Bronchial epithelial cell (primary cell): ENCODE measurements around the gene ASB15. TPM values are rescaled to one million over a fixed set of nuclear protein-coding genes. Genes with fewer than 3 reads are reported as not detected.
A peak's percentile ranks its signal among the peaks of the same experiment; 100 is the strongest.

Experiments
- DNase-seq: peaks from one replicate; pipeline ENCODE4 v3.0.0-alpha.2; 2010; ENCODE audit warnings: low read depth
- FAIRE-seq: peaks from 2 replicates; lab custom pipeline; 2011; peaks lifted over from hg19 to GRCh38; lab: Jason Lieb, UNC
- H3K27me3 ChIP-seq: 2 replicates; pipeline ENCODE4 v1.5.1; 2011; ENCODE audit warnings: low read length; ENCODE audit not compliant: control insufficient read depth, insufficient read depth
- H3K36me3 ChIP-seq: 2 replicates; pipeline ENCODE4 v1.5.1; 2011; ENCODE audit warnings: low read length; ENCODE audit not compliant: control insufficient read depth, insufficient read depth
- H3K4me3 ChIP-seq: 2 replicates; pipeline ENCODE4 v1.5.1; 2011; ENCODE audit warnings: mild to moderate bottlenecking, low read depth, low read length, control low read depth
- total RNA-seq: library from RNA; depleted of rRNA; stranded (reverse); fragments of >200 nt; gene quantifications from 2 replicates; pipeline ENCODE4 v1.2.1, GENCODE V29; 2014
- TF ChIP-seq, protein P1 (sequence below): IDR thresholded peaks from 2 replicates; pipeline ENCODE4 v1.5.1; 2011; ENCODE audit warnings: mild to moderate bottlenecking, moderate library complexity, low read length, control low read depth, inconsistent platforms; ENCODE audit not compliant: insufficient read depth, severe bottlenecking

ASB15 gene
- total RNA-seq, 1 donor from 2014 or later, result not detected

DNA sequence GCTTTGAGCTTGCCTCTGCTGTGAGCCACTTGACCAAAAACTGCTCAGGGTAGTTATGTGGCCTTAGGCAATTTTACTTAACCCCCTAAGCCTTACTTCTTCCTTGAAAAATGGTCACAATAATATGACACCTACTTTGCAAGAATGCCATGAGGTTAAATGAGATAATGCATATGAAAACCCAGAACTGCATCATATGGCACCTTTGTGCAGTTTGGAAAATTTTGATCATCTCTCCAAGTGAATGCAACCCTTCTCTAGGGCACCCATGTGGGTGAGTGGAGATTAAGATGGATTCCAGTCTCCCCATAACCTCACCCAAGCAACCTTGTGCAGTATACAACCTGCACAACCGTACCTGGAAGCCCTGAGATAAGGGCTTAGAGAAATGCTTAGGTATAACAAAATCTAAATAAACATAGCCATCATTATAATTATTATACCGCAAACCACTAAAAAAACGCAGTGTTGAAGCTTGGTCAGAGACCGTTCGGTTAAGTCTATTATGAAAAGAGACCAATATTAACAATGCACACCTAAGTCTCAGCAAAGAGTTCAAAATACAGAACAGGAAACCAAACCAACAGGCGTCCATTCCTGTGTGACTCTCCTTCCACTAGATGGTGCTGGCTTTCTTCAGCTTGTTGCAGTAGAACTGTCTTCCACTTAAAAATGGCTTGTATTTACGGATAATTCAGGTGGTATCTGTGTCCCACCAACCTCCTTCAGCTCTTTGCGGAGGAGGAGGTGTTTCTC, 21.0 kb upstream of the ASB15 start:
- TF ChIP-seq, protein P1, sequence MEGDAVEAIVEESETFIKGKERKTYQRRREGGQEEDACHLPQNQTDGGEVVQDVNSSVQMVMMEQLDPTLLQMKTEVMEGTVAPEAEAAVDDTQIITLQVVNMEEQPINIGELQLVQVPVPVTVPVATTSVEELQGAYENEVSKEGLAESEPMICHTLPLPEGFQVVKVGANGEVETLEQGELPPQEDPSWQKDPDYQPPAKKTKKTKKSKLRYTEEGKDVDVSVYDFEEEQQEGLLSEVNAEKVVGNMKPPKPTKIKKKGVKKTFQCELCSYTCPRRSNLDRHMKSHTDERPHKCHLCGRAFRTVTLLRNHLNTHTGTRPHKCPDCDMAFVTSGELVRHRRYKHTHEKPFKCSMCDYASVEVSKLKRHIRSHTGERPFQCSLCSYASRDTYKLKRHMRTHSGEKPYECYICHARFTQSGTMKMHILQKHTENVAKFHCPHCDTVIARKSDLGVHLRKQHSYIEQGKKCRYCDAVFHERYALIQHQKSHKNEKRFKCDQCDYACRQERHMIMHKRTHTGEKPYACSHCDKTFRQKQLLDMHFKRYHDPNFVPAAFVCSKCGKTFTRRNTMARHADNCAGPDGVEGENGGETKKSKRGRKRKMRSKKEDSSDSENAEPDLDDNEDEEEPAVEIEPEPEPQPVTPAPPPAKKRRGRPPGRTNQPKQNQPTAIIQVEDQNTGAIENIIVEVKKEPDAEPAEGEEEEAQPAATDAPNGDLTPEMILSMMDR, result peak; percentile 84
- Histone ChIP-seq H3K27me3 (no peaks in the 10 kb centered on the region), H3K36me3 (no peaks in the 10 kb centered on the region), H3K4me3 (no peak overlapping the region)
- peak; percentile 94 for FAIRE-seq
- peak; percentile 55 for DNase-seq

DNA sequence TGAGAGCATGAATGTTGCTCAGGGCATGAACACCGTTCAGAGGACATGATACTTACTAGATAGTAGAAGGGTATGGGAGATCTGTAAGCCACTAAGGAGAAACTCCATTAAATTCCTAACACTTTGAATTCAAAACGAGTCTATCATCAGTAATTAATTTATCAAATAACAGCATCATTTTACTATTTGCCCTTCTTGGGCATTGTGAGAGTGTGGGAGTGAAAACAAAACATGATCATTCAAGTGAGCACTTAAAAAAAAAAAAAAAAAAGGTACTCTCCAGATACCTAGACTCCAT, 20.5 kb upstream of the ASB15 start:
- DNase-seq (no peak), FAIRE-seq (no peak)
- no peaks in the 10 kb centered on the region for H3K36me3 ChIP-seq

GRCh38 chr7:123583821-123584220, 17.8 kb upstream of the ASB15 start:
- H3K27me3 ChIP-seq, result no peaks in the 10 kb centered on the region
- no peak overlapping the region for H3K4me3 ChIP-seq
- TF ChIP-seq, protein P1, result no peak
- DNase-seq, result no peak
- no peaks in the 10 kb centered on the region for H3K36me3 ChIP-seq
- no peak for FAIRE-seq

More for the DNA sequence above, 20.5 kb upstream of the ASB15 start:
- H3K27me3 ChIP-seq, result no peaks in the 10 kb centered on the region
- TF ChIP-seq, protein P1, result no peak
- no peak overlapping the region for H3K4me3 ChIP-seq

- FAIRE-seq (no peak), DNase-seq (no peak)
- Histone ChIP-seq H3K27me3 (no peaks in the 10 kb centered on the region), H3K36me3 (no peaks in the 10 kb centered on the region), H3K4me3 (no peak overlapping the region)
- TF ChIP-seq, protein P1, result no peak
Measured at GRCh38 chr7:123588376-123588775, 13.2 kb upstream of the ASB15 start.

- FAIRE-seq (no peak), DNase-seq (peak; percentile 43)
- TF ChIP-seq, protein P1, result no peak
- Histone ChIP-seq H3K27me3 (no peaks in the 10 kb centered on the region), H3K36me3 (no peaks in the 10 kb centered on the region), H3K4me3 (no peak overlapping the region)
Measured at GRCh38 chr7:123594813-123595241, 6.8 kb upstream of the ASB15 start.

DNA sequence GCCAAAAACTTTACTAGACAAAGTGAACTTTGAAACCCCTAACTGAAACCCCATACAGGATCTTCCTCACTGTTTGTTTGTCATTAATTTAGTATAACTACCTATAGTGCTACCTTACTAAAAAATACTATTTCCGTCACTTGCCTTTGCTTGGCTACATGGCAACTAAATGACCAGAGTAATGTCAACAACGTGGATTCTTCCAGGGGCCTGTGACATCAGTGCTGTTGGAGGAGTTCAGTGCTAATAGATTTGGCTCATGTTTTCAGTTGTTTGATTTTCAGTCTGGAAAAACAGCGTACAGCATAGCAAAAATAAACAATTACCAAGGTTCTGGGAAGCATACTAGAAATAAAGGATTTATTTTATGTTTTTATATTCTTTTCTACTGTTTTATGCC, 3.0 kb upstream of the ASB15 start:
- H3K27me3 ChIP-seq, result no peaks in the 10 kb centered on the region
- H3K36me3 ChIP-seq, result no peaks in the 10 kb centered on the region
- H3K4me3 ChIP-seq, result no peak overlapping the region
- TF ChIP-seq, protein P1, result no peak
- no peak for DNase-seq
- FAIRE-seq, result no peak
